Measurements from ENCODE around the gene OR6C2.

GRCh38 chr12:55470088-55470829 is 26.4 kb downstream of the OR6C2 start, which contains the start of gene OR6C70:
- TF ChIP-seq CTCF (IDR thresholded peaks at IDR 0.05) (no peak), EP300 (IDR thresholded peaks at IDR 0.05) (no peak), POLR2AphosphoS5 (IDR thresholded peaks at IDR 0.05) (no peak), POLR2A (IDR thresholded peaks at IDR 0.05) (no peak)
